Neuron (in vitro differentiated cells): Measurements from ENCODE around the gene CACNA1A.

Experiments used
- H2AFZ ChIP-seq: one replicate; pipeline ENCODE4 v1.6.1; 2013; ENCODE audit warnings: low read depth, mild to moderate bottlenecking, inconsistent platforms, low read length, moderate library complexity
- H3K27me3 ChIP-seq: one replicate; pipeline ENCODE4 v1.6.1; 2013; ENCODE audit warnings: low read length; ENCODE audit not compliant: insufficient read depth
- H3K36me3 ChIP-seq: one replicate; pipeline ENCODE4 v1.6.1; 2013; ENCODE audit warnings: low read length; ENCODE audit not compliant: insufficient read depth
- H3K4me1 ChIP-seq: one replicate; pipeline ENCODE4 v1.6.1; 2013; ENCODE audit warnings: low read length; ENCODE audit not compliant: insufficient read depth
- H3K4me3 ChIP-seq: 2 replicates; pipeline ENCODE4 v1.5.1; 2013; ENCODE audit warnings: mild to moderate bottlenecking, low read length, moderate library complexity
- H3K9me3 ChIP-seq: one replicate; pipeline ENCODE4 v1.6.1; 2013; ENCODE audit warnings: low read length

Gene CACNA1A

DNA sequence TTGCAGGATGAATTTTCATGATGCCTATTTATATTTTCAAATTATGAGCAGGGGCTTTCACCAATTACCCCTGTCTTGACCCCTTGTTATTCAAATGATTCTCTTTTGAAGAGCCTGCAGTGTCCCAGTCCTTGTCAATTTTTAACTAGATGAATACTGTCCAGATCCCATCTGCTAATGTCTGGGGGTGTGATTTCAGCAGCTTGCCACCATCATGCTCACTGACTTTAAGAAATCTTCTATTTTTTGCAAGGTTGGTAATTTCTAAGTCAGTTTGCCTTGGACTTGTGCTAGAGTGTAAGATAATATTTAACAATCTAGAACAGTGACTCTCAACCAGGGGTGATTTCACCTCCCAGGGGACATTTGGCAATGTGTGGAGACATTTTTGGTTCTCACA, 106.0 kb downstream of the CACNA1A start:
- Histone ChIP-seq H3K4me1 (no peaks in the 10 kb centered on the region), H3K36me3 (no peaks in the 10 kb centered on the region), H3K27me3 (no peaks in the 10 kb centered on the region), H3K4me3 (no peak overlapping the region), H2AFZ (no peak overlapping the region), H3K9me3 (peaks cover 2% of the 10 kb centered on the region)

DNA sequence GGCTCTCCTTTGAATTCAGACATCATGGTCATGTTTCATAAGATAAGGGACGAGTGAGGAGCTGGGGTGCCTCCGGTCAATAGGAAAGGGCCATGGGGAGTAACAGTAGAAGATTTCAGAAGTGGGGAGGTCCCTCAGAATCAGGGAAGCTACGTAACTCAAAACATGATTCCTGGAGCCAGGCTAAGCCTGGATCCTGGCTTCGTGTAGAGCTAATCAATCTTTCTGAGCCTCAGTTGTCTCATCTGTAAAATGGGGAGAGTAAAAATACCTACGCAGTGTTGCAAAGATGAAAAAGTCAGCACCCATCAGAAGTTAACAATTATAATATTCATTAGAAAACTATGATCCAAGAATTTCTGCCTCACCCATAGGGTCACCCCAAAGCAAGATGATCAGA, 106.5 kb downstream of the CACNA1A start:
- no peaks in the 10 kb centered on the region for H3K27me3 ChIP-seq
- H2AFZ ChIP-seq = no peak overlapping the region
- no peaks in the 10 kb centered on the region for H3K36me3 ChIP-seq
- no peaks in the 10 kb centered on the region for H3K4me1 ChIP-seq
- no peak overlapping the region for H3K4me3 ChIP-seq
- peaks cover 2% of the 10 kb centered on the region for H3K9me3 ChIP-seq

DNA sequence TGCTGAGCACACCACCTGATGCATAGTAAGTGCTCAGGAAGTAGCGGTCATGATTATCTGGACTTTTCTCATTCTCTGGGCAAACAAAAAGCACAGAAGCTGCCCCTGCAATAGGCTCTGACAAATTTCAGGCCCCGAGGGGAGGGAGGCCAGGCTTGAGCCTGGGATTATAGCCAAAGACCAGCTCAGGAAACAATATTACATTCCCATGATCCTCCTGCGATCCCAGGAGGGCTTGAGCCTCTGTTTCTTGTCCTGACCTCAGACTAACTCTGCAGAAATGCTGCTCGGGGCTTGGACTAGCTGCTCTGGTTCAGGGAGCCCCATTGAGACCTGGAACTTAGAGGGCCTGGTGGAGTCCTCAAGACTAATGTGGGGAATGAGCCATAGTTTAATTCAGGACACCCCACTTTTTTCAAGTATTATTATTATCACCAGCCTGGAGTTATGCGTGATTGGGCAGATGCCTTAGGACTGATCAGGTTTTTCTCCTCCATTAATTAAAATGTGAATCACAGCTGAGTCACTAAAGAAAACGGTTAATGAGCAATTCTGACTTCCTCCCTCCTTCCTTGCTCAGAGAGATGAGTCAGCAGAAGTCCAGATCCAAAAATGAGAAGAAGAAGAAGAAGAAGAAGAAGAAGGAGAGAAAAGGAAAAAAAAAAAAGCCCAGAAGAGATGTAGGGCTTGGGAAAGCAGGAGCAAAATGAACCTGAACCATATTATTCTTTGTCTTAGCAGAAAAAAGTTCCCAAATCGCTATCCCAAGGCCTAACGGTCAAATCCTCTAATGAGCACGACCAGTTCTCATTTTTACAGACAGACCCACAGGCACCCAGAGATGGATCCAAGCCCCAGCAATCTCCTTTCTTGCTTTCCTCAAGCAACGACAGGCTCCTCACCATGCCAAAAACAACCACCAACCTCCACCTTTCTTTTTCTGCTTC, 107.2 kb downstream of the CACNA1A start:
- Histone ChIP-seq H3K9me3 (peaks cover 2% of the 10 kb centered on the region), H2AFZ (no peak overlapping the region), H3K36me3 (no peaks in the 10 kb centered on the region), H3K27me3 (no peaks in the 10 kb centered on the region), H3K4me3 (no peak overlapping the region), H3K4me1 (no peaks in the 10 kb centered on the region)

DNA sequence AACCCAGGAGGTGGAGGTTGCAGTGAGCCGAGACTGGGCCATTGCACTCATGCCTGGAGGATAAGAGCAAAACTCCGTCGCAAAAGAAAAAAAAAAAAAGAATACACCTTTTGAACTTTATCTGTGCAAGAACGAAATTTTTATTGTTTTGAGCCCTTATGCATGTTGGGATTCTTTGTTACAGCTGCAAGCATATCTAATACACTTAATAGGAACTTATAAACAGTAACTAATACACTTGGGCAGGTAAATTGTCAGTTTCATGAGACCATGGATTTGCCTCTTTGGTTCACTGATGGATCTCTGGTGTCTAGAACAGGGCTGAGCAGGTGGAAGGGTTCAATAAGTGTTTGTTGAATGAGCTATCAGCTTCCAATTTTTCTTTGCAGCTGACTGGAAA, 108.1 kb downstream of the CACNA1A start:
- H3K36me3 ChIP-seq = no peaks in the 10 kb centered on the region
- no peak overlapping the region for H2AFZ ChIP-seq
- H3K9me3 ChIP-seq = peaks cover 2% of the 10 kb centered on the region
- H3K4me3 ChIP-seq = no peak overlapping the region
- H3K4me1 ChIP-seq = no peaks in the 10 kb centered on the region
- no peaks in the 10 kb centered on the region for H3K27me3 ChIP-seq

DNA sequence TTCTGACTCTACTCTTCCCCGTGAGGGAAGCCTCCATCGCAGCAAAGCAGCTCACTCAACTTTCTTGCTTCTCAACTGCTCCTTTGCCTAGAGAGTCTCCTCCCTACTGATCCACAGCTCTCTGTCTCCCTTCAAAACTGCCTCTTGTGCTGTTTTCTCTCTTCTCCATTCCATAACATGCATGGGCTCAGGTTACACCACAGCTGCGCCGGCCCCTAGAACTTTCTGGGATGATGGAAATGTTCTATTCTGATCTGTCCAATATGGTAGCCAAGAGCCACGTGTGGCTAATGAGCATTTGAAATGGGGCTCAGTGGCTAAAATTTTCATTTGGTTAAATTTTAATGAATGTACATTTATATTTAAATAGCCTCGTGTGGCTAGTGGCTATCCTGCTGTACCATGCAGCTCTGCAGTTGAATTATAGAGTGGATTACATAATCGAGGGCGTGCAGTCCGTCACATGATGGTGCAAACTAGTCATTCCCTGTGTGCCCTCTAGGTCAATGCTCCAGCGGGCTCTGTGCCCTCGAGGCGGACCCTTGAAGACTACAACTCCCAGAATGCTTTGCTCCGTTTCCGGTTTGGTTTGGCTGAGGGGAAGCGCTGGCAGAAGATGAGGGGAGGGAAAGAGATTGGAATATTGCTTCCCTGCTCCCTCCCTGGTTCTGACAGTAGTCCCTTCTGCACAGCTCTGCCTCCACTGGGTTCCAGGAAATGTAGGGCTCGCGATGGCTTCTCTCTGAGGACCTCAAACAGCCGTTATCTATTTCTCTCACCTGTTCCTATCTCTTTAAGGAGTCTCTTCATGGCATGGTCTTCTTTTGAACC, 109.8 kb downstream of the CACNA1A start:
- Histone ChIP-seq H3K4me1 (no peaks in the 10 kb centered on the region), H3K4me3 (peak overlapping the region; percentile 19), H3K27me3 (no peaks in the 10 kb centered on the region), H3K36me3 (no peaks in the 10 kb centered on the region), H2AFZ (peak overlapping the region; percentile 66), H3K9me3 (peaks cover under 1% of the 10 kb centered on the region)

DNA sequence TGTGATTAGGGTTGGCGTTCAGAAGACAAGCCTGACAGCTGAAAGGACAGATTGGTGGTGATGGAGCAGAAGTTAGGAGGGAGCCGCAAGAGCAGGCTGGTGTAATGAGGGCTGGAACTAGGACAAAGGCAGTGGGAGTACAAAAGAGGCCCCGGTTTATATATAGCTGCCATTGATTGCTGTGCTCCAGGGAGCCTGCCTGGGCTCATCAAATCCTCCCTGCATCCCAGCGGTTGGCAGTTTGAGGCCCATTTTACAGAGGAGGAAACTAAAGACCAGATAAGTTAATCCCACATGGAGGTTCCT, 123.7 kb downstream of the CACNA1A start:
- Histone ChIP-seq H2AFZ (no peak overlapping the region), H3K4me3 (no peak overlapping the region), H3K36me3 (no peaks in the 10 kb centered on the region), H3K4me1 (no peaks in the 10 kb centered on the region), H3K9me3 (no peaks in the 10 kb centered on the region), H3K27me3 (no peaks in the 10 kb centered on the region)

DNA sequence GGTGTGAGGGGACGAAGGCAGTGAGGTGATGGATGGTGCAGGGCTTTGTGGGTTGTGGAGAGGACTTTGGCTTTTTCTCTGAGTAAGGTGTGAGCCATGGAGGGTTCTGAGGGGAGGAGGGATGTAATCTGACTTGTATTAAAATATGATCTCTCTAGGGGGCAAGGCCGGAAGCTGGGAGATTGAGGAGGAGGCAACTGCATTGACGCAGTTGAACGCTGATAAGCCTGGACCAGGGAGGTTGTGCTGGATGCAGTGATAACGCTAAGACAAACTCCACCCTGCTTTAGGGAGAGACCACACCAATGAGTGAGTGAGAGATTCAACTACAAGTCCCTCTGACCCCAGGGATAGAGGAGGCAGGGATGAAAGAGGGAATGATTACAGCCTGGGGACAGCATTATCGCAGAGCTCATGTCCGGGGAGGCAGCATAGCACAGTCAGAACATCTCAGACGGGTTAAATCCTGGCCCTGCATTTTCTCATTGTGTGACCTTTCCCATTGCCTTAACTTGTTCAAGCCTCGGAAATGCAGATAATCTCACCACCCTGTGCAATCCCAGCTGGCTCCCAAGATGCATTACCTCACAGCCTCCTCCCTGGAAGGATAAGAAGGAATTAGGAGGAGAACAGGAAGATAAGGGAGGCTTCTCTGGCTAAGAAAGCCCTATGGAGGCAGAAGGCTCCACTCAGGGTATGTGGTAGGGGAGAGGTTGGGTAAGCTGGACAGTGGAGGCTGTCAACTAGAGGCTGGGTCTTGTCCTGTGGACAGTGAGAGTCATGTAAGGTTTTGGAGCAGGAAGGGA, 124.2 kb downstream of the CACNA1A start:
- no peaks in the 10 kb centered on the region for H3K36me3 ChIP-seq
- no peaks in the 10 kb centered on the region for H3K4me1 ChIP-seq
- no peaks in the 10 kb centered on the region for H3K27me3 ChIP-seq
- H2AFZ ChIP-seq = no peak overlapping the region
- H3K4me3 ChIP-seq = no peak overlapping the region
- no peaks in the 10 kb centered on the region for H3K9me3 ChIP-seq

DNA sequence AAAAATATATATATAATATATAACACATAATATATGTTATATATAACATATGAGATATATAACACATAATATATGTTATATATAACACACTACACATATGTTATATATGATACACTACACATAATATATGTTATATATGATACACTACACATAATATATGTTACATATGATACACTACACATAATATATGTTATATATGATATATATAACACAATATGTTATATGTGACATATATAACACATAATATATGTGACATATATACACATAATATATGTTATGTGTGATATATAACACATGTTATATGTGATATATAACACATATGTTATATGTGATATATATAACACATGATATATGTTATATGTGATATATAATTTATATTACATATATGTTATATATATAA, 129.7 kb downstream of the CACNA1A start:
- Histone ChIP-seq H3K27me3 (no peaks in the 10 kb centered on the region), H3K4me1 (no peaks in the 10 kb centered on the region), H3K9me3 (no peaks in the 10 kb centered on the region), H3K4me3 (no peak overlapping the region), H2AFZ (no peak overlapping the region), H3K36me3 (no peaks in the 10 kb centered on the region)

DNA sequence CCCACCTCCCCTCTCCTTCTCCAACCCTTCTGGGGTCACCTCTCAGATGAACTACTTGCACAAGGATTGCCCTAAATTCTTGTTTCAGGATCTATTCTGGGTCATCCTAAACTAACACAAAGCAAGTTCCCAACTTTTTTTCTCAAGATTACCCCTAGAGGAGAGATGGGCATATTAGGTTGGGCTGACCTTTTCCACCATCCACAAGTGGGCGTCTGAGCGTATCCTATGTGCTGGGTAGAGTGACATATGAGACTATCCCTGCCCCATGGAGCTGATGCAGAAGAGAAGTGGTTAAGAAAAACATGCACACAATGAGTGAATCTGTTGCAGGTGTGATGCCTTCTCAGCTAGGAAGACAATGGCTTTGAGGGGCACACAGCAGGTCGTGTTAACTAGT, 132.7 kb downstream of the CACNA1A start:
- Histone ChIP-seq H2AFZ (no peak overlapping the region), H3K9me3 (no peaks in the 10 kb centered on the region), H3K4me3 (no peak overlapping the region), H3K4me1 (no peaks in the 10 kb centered on the region), H3K27me3 (no peaks in the 10 kb centered on the region), H3K36me3 (no peaks in the 10 kb centered on the region)

DNA sequence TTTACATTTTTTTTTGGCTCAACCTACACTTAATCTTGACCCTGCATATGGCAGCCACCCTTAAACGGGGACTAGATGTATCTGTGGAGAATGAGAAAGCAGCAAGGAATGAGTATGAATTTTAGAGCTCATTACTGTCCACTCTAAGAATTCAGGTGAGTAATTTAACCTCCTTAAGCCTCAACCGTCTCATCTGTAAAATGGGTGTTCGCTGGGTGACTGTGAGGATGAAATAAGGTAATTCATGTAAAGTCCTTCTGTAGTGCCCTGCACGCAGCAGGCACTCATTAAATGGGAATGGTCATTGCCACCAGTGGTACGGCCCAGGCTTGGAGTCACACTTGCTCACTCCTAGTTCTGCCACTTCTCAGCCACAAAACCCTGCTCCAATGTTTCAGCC, 135.3 kb downstream of the CACNA1A start:
- H2AFZ ChIP-seq = no peak overlapping the region
- H3K4me3 ChIP-seq = no peak overlapping the region
- no peaks in the 10 kb centered on the region for H3K9me3 ChIP-seq
- H3K4me1 ChIP-seq = no peaks in the 10 kb centered on the region
- H3K27me3 ChIP-seq = no peaks in the 10 kb centered on the region
- no peaks in the 10 kb centered on the region for H3K36me3 ChIP-seq

DNA sequence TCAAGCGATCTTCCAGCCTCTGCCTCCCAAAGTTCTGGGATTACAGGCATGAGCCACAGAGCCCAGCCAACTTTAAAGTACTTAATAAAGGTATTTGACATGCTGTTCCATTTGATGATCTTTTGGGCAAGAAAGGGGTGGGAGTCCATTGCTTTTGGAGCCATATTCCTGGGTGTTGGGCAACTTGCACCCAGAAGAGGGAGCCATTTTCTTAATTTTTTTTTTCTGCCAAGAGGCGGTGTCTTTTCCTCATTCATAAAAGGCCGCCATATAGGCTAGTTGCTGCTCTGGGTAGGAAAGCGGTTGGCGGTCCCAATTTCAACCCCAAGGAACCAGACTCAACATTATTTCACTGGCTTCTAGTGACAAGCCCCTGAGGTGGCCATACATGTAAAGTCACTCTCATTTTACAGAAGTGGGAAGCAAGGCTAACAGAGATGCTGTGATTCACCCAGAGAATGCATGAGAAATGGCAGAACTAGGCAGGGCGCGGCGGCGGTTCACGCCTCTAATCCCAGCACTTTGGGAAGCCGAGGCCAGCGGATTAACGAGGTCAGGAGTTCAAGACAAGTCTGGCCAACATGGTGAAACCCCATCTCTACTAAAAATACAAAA, 139.6 kb downstream of the CACNA1A start:
- H3K36me3 ChIP-seq = no peaks in the 10 kb centered on the region
- no peak overlapping the region for H2AFZ ChIP-seq

DNA sequence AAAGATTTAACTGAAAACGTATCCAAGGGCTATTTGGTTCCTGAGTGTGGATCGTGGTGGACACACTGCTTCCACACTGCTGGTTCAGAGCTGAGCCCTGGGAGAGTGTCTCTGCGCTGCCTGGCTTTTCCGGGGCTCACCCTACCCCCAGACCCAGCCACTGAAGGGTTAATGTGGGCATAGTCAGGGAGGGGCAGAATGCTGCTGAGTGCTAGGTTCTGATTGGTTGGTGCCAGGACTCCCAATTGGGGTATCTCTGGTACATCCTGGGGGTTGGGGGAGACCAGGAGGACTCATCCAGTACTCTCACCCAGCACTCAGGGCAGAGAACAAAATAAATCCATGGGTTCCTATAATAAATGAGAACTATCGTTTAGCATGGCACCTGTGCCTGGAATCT, 142.3 kb downstream of the CACNA1A start:
- no peak overlapping the region for H2AFZ ChIP-seq
- no peak overlapping the region for H3K4me3 ChIP-seq
- no peaks in the 10 kb centered on the region for H3K9me3 ChIP-seq
- no peaks in the 10 kb centered on the region for H3K27me3 ChIP-seq
- H3K4me1 ChIP-seq = no peaks in the 10 kb centered on the region
- no peaks in the 10 kb centered on the region for H3K36me3 ChIP-seq

More for the DNA sequence above, 139.6 kb downstream of the CACNA1A start:
- Histone ChIP-seq H3K4me3 (no peak overlapping the region), H3K4me1 (no peaks in the 10 kb centered on the region), H3K27me3 (no peaks in the 10 kb centered on the region), H3K9me3 (no peaks in the 10 kb centered on the region)
